CD4-positive, CD25-positive, alpha-beta regulatory T cell (primary cell): ENCODE results near the gene BMP7. TPM values are rescaled to one million over a fixed set of nuclear protein-coding genes. Genes with fewer than 3 reads are reported as not detected.

Source experiments
- ATAC-seq, 2 donors: fragments of 150-1000 bp; cut with Tn5 transposase; one replicate each; pipeline ENCODE4 v1.10.0; 2021; ENCODE audit warnings: low read depth in 2 of 2, moderate number of reproducible peaks in 2 of 2, moderate library complexity in 1 of 2
- DNase-seq, 3 donors: peaks; one replicate each; pipeline versions ENCODE4 v3.0.0 to v3.0.0-alpha.2; 2012 to 2022; ENCODE audit warnings: mixed read lengths in 1 of 3
- H3K27ac ChIP-seq: one replicate; pipeline ENCODE4 v1.7.0; 2013; ENCODE audit warnings: mild to moderate bottlenecking, low read length; ENCODE audit not compliant: insufficient read depth, poor library complexity, severe bottlenecking
- H3K27me3 ChIP-seq: one replicate; pipeline ENCODE4 v1.7.0; 2013; ENCODE audit warnings: low read length; ENCODE audit not compliant: control insufficient read depth, insufficient read depth
- H3K36me3 ChIP-seq: one replicate; pipeline ENCODE4 v1.7.0; 2013; ENCODE audit warnings: mild to moderate bottlenecking, low read length, moderate library complexity; ENCODE audit not compliant: control insufficient read depth, insufficient read depth
- H3K4me1 ChIP-seq: 2 replicates; pipeline ENCODE4 v1.7.0; 2013; ENCODE audit warnings: mild to moderate bottlenecking, low read length; ENCODE audit not compliant: insufficient read depth, control insufficient read depth, poor library complexity, severe bottlenecking
- H3K4me3 ChIP-seq: one replicate; pipeline ENCODE4 v1.7.0; 2013; ENCODE audit warnings: low read depth, mild to moderate bottlenecking, low read length, moderate library complexity
- H3K9me3 ChIP-seq, 2 experiments: 1 replicate in 1 of 2; 2 replicates in 1 of 2; pipeline ENCODE4 v1.7.0; 2013; ENCODE audit warnings: low read length in 2 of 2, mild to moderate bottlenecking in 1 of 2, moderate library complexity in 1 of 2; ENCODE audit not compliant: control insufficient read depth in 2 of 2
- H3K27ac Mint-ChIP-seq, 3 donors: one replicate each; pipeline ENCODE4 v1.8.0; 2020 to 2022; ENCODE audit warnings: mild to moderate bottlenecking in 3 of 3, mixed read lengths in 3 of 3, moderate library complexity in 2 of 3
- H3K27me3 Mint-ChIP-seq: one replicate; pipeline ENCODE4 v1.8.0; 2022; ENCODE audit warnings: mild to moderate bottlenecking, mixed read lengths
- H3K36me3 Mint-ChIP-seq: one replicate; pipeline ENCODE4 v1.8.0; 2020; ENCODE audit warnings: mixed read lengths
- H3K4me1 Mint-ChIP-seq, 4 donors: one replicate each; pipeline ENCODE4 v1.8.0; 2020 to 2022; ENCODE audit warnings: mixed read lengths in 4 of 4, mild to moderate bottlenecking in 1 of 4
- H3K4me3 Mint-ChIP-seq, 4 donors: one replicate each; pipeline ENCODE4 v1.8.0; 2020 to 2022; ENCODE audit warnings: mild to moderate bottlenecking in 4 of 4, mixed read lengths in 4 of 4, moderate library complexity in 3 of 4
- H3K9me3 Mint-ChIP-seq, 7 donors: one replicate each; pipeline ENCODE4 v1.8.0; 2020 to 2022; ENCODE audit warnings: mixed read lengths in 7 of 7, mild to moderate bottlenecking in 3 of 7, moderate library complexity in 2 of 7
- polyA plus RNA-seq, 4 donors: library from polyadenylated mRNA; unstranded; fragments of 300-500 nt; fragmentation: Illumina TruSeq; gene quantifications; one replicate each; pipeline ENCODE4 v1.2.3, GENCODE V29; 2021
- total RNA-seq: library from RNA; stranded (reverse); gene quantifications from one replicate; pipeline ENCODE4 v1.2.3, GENCODE V29; 2022

BMP7 gene
- total and polyA plus RNA-seq, 5 donors from 2014 or later = not detected

DNA sequence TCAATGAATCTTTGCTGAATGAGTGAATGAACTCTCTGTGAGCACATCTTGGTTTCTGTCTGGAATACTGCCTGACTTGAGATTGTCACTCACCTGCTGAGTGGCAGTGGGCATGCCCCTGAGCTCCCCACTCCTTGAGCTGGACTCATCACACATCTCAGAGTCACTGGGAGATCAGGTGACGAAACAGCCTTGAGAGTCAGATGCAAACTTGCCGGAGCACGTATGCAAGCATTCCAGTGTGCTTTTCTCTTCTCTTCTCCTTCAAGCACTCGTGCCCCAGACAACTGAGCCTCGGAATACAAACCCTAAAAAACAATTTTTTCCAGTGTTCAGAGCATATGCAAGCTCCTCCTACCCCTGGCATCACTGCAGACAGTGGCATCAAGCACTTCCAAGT lies 9.4 kb upstream of the BMP7 start:
- H3K36me3 Mint-ChIP-seq = no peaks in the 10 kb centered on the region
- H3K9me3 ChIP-seq = no peaks in the 10 kb centered on the region
- no peak overlapping the region for H3K27ac Mint-ChIP-seq
- no peaks in the 10 kb centered on the region for H3K27me3 ChIP-seq
- H3K4me3 Mint-ChIP-seq = no peak overlapping the region
- peaks cover 39% of the 10 kb centered on the region for H3K27me3 Mint-ChIP-seq
- no peaks in the 10 kb centered on the region for H3K4me1 Mint-ChIP-seq
- DNase-seq (no peak), ATAC-seq (no peak)
- no peaks in the 10 kb centered on the region for H3K4me1 ChIP-seq
- H3K36me3 ChIP-seq = no peaks in the 10 kb centered on the region
- no peaks in the 10 kb centered on the region for H3K9me3 Mint-ChIP-seq
- H3K27ac ChIP-seq = no peak overlapping the region
- no peak overlapping the region for H3K4me3 ChIP-seq

DNA sequence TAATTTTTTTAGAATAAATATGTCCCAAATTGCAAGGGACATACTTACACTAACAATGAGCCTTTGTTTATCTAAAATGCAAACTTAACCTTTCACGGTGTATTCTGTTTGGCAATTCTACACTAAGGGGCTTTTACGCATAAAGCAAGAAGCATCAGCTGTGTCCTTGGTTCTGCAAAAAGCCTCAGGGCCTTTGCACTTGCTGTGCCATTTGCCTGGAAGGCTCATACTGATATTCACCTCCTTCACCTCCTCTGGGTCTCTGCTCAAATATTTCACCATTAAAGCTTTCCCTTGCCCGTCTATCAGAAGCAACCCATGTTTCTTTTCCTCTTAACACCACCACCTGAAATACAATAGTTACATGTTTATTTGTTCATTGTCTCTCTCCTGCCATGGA lies 8.9 kb upstream of the BMP7 start:
- Mint-ChIP-seq H3K36me3 (no peaks in the 10 kb centered on the region), H3K9me3 (no peaks in the 10 kb centered on the region), H3K27me3 (peaks cover 39% of the 10 kb centered on the region), H3K27ac (no peak overlapping the region), H3K4me1 (no peaks in the 10 kb centered on the region), H3K4me3 (no peak overlapping the region)
- Histone ChIP-seq H3K27me3 (no peaks in the 10 kb centered on the region), H3K4me1 (no peaks in the 10 kb centered on the region), H3K9me3 (no peaks in the 10 kb centered on the region), H3K36me3 (no peaks in the 10 kb centered on the region), H3K4me3 (no peak overlapping the region), H3K27ac (no peak overlapping the region)
- ATAC-seq (no peak), DNase-seq (no peak)

- Histone ChIP-seq H3K4me3 (no peak overlapping the region), H3K27ac (no peak overlapping the region), H3K36me3 (no peaks in the 10 kb centered on the region), H3K27me3 (no peaks in the 10 kb centered on the region), H3K4me1 (no peaks in the 10 kb centered on the region), H3K9me3 (no peaks in the 10 kb centered on the region)
- no peak for ATAC-seq
- Mint-ChIP-seq H3K36me3 (no peaks in the 10 kb centered on the region), H3K9me3 (no peaks in the 10 kb centered on the region), H3K27me3 (peaks cover 36% of the 10 kb centered on the region), H3K4me1 (no peaks in the 10 kb centered on the region), H3K4me3 (no peak overlapping the region), H3K27ac (no peak overlapping the region)
- DNase-seq = no peak
These were observed 8.4 kb upstream of the BMP7 start for GRCh38 chr20:57274846-57275245.

DNA sequence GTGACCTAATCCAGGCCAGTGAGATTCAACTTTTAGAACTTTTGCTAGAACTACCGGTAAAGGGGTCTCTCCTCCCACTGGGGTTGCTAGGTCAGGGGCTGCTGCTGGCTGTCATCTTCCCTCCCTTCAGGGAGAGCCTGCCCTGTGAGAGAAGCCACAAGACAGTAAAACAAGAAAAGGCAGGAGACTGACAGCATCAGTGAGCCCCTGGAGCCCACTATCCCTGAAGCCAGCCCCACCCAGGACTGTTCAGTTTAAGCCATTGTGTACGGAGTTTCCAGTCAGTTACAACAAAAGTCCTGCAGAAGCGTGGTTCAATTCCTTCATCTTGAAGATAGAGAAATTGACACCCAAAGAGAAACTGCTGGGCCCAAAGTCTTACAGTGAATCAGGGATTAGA lies 7.9 kb upstream of the BMP7 start:
- Histone ChIP-seq H3K4me3 (no peak overlapping the region), H3K9me3 (no peaks in the 10 kb centered on the region), H3K27ac (no peak overlapping the region), H3K4me1 (no peaks in the 10 kb centered on the region), H3K36me3 (no peaks in the 10 kb centered on the region), H3K27me3 (no peaks in the 10 kb centered on the region)
- no peak overlapping the region for H3K27ac Mint-ChIP-seq
- H3K4me1 Mint-ChIP-seq = no peaks in the 10 kb centered on the region
- peaks cover 41% of the 10 kb centered on the region for H3K27me3 Mint-ChIP-seq
- ATAC-seq (no peak), DNase-seq (no peak)
- no peaks in the 10 kb centered on the region for H3K36me3 Mint-ChIP-seq
- no peaks in the 10 kb centered on the region for H3K9me3 Mint-ChIP-seq
- no peak overlapping the region for H3K4me3 Mint-ChIP-seq

- no peak for ATAC-seq
- no peak for DNase-seq
- H3K9me3 ChIP-seq = no peaks in the 10 kb centered on the region
- Mint-ChIP-seq H3K4me1 (no peaks in the 10 kb centered on the region), H3K9me3 (no peaks in the 10 kb centered on the region), H3K27ac (no peak overlapping the region), H3K27me3 (peaks cover 54% of the 10 kb centered on the region), H3K4me3 (no peak overlapping the region), H3K36me3 (no peaks in the 10 kb centered on the region)
- H3K4me3 ChIP-seq = no peak overlapping the region
- H3K36me3 ChIP-seq = no peaks in the 10 kb centered on the region
- H3K27me3 ChIP-seq = no peaks in the 10 kb centered on the region
- no peak overlapping the region for H3K27ac ChIP-seq
- H3K4me1 ChIP-seq = no peaks in the 10 kb centered on the region
These were observed 6.6 kb upstream of the BMP7 start for GRCh38 chr20:57272883-57273535.

GRCh38 chr20:57270204-57270984 lies 4.0 kb upstream of the BMP7 start:
- H3K36me3 ChIP-seq = no peaks in the 10 kb centered on the region
- H3K4me1 Mint-ChIP-seq = peaks cover 0 to 5% (median 2%) of the 10 kb centered on the region in 4 donors
- H3K27ac ChIP-seq = no peak overlapping the region
- no peaks in the 10 kb centered on the region for H3K9me3 ChIP-seq
- no peak overlapping the region for H3K27ac Mint-ChIP-seq
- H3K4me3 ChIP-seq = no peak overlapping the region
- no peak overlapping the region for H3K4me3 Mint-ChIP-seq
- peaks cover 69% of the 10 kb centered on the region for H3K27me3 Mint-ChIP-seq
- DNase-seq (no peak), ATAC-seq (no peak)
- no peaks in the 10 kb centered on the region for H3K4me1 ChIP-seq
- H3K36me3 Mint-ChIP-seq = no peaks in the 10 kb centered on the region
- no peaks in the 10 kb centered on the region for H3K27me3 ChIP-seq
- H3K9me3 Mint-ChIP-seq = peaks cover 0 to 1% (median 0%) of the 10 kb centered on the region in 7 donors

- no peaks in the 10 kb centered on the region for H3K36me3 Mint-ChIP-seq
- no peak overlapping the region for H3K27ac ChIP-seq
- peaks cover 74% of the 10 kb centered on the region for H3K27me3 Mint-ChIP-seq
- DNase-seq (no peak), ATAC-seq (no peak)
- H3K36me3 ChIP-seq = no peaks in the 10 kb centered on the region
- H3K9me3 Mint-ChIP-seq = peaks cover 0 to 1% (median 0%) of the 10 kb centered on the region in 7 donors
- peaks cover 0 to 5% (median 2%) of the 10 kb centered on the region in 4 donors for H3K4me1 Mint-ChIP-seq
- no peak overlapping the region for H3K4me3 Mint-ChIP-seq
- no peaks in the 10 kb centered on the region for H3K9me3 ChIP-seq
- H3K4me3 ChIP-seq = no peak overlapping the region
- H3K27ac Mint-ChIP-seq = no peak overlapping the region
- no peaks in the 10 kb centered on the region for H3K27me3 ChIP-seq
- no peaks in the 10 kb centered on the region for H3K4me1 ChIP-seq
These were observed 2.9 kb upstream of the BMP7 start for GRCh38 chr20:57269148-57269984.
